HL-60/S4 (cell line): ENCODE data around the gene LRRC74A.

ENCODE experiments used
- in situ Hi-C: fragments of 300-500 bp; cut with MboI; formaldehyde crosslinking; loops from 2 replicates; pipeline ENCODE4 v1.14.3; 2022; ENCODE audit warnings: low sequenced_read_pairs

LRRC74A gene

DNA sequence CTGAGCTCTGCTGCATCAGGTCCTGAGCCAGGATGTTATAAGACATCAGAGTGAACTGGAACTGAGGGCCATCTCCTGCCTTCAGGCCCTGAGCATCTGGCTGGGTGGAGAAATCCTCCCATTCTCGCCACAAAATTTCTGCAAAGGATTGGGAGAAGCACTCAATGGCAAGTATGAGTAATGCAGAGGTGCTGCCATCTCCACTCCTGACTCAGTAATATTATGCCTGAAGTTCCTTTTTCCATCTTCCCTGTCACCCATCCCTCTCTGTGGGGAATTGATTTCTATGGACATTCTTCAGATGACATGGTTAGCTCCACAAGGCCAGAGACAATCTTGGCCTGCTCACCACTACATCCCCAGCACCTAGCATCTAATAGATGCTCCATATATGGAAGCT, 18.2 kb upstream of the LRRC74A start:
- in situ Hi-C loops: no loop called here

- in situ Hi-C loops: no loop called here
Observed at GRCh38 chr14:76808990-76809389, 17.2 kb upstream of the LRRC74A start.

DNA sequence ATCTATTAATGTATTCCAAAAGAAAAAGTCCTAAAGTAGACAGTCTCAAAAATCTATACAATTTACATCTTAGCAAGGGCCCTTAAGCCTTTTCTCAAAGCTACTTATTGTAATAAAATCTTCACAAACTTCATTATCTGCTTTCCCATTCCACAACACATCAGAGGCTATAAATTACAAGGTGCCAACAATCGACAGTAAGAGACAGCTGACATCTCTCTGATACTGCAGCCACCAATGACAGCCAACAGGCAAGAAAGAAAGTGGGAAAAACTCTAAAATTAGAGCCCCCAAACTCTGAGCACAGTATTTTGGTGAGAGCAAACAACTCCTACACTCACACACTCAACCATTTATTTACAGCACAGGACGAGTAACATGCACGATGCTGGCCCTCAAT, 15.7 kb upstream of the LRRC74A start:
- in situ Hi-C loops: no loop called here

DNA sequence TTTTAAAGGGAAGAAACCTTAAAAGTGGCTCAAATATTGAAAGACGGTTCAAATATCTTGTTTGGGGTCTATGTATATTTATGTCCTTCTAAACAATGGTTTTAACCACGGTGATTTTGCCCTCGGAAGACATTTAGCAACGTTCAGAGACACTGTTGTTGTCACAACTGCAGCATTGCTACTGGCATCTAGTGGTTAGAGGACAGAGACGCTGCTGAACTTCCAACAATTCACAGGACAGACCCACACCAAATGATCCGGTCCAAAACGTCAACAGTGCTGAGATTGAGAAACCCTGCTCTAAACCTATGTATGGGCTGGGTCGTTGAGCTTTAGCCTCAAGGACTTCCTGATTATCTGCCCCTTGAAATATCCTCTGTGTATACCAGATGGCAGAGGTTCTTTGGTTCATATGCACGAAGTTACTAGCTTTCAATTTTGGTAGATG, 15.2 kb upstream of the LRRC74A start:
- in situ Hi-C loops: no loop called here

DNA sequence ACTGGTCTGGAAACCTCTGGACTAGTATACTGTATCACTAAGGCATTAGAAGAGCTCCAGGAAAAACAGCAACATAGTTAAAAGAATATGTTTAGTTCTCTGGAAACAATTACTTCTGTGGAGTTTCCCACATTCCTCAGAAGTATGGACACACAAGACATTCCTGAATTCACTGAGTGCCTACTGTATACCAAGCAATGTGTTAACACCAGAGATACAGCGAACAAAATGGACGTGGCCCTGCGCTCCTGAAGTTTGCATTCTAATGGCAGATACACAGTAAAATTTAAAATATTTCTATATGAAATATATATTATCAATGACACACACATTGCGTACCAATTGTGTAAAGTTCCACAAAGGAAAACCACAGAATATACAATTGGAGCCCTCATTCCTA, 14.6 kb upstream of the LRRC74A start:
- in situ Hi-C loops: no loop called here

DNA sequence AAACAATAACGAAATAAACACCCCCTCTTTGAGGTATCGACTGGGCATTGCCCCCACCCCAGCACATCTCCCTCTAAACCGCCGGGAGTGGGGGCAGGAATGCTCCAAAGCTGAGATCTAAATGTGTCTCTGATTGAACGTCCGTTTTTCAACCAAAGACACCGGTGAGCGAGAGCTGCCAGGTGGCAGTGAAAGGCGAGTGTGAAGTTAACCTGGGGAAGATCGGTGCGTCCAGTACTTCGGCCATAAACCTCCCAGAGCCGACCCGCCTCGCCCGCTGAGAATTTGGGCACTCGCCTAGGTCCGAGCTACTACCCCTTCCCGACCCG, 14.2 kb upstream of the LRRC74A start:
- in situ Hi-C loops: no loop called here

- in situ Hi-C loops: no loop called here
Observed at GRCh38 chr14:76812422-76813383, 13.5 kb upstream of the LRRC74A start, which contains the start of gene ANGEL1. Gene ANGEL1 (minus strand): TSS chr14:76812882. CDS start chr14:76812827, 55 bp downstream.

- in situ Hi-C loops: no loop called here
Observed at GRCh38 chr14:76814726-76815645, 11.2 kb upstream of the LRRC74A start.

DNA sequence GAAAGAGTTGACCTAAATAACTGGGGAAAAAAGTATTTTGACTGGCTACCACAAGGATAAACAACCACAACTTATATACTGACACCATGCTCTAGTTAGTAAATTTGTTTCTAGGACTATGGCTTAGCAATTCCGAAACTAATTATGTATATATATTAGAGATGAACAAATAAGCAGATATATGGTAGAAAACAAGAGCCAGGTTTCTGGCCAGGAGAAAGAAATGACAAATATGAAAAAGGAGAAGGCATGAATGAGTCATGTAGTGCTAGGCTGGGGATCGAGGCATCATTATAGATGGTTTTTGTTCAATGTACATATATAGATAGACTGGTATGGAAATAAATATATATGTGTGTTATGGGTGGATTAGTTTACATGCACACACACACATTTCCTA, 5.5 kb upstream of the LRRC74A start:
- in situ Hi-C loops: no loop called here

GRCh38 chr14:76827696-76828296, 1.6 kb downstream of the LRRC74A start:
- in situ Hi-C loops: no loop called here

GRCh38 chr14:76828339-76829012, 2.3 kb downstream of the LRRC74A start:
- in situ Hi-C loops: no loop called here

GRCh38 chr14:76829013-76829365, 2.8 kb downstream of the LRRC74A start:
- in situ Hi-C loops: no loop called here

DNA sequence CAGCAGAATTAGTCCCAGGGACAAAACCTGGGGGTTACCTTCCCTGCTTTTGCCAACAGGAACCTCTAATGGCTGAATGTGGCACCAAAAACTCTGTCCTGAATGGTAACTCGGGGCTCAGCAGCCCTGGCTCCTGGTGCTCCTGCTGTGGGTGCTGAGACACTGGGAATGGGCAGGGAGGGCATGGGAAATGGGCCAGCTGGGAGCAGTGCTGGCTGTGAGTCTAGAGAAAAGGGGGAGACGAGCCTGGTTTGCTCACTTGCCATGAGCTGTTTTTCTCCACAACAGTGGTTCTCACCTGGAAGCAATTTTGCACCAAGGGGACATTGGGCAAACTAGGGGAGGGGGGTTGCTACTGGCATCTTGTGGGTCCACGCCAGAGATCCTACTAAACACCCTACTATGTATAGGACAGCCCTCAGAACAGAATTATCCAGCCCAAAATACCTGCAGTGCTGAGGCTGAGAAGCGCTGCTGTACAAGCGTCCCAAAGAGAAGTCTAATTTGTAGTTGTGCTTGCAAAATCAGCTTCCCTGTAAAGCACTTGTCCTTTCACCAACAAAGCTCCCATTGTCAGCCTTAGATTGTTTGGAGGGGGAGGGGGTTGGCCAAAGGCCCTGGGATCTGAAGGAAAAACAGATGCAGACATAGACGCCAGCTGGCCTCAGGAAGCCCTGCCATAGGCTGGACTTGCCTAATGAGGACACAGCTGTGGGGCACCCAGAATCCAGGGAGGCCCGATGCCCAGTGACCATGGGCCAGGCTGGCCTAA, 3.6 kb downstream of the LRRC74A start:
- in situ Hi-C loops: no loop called here

DNA sequence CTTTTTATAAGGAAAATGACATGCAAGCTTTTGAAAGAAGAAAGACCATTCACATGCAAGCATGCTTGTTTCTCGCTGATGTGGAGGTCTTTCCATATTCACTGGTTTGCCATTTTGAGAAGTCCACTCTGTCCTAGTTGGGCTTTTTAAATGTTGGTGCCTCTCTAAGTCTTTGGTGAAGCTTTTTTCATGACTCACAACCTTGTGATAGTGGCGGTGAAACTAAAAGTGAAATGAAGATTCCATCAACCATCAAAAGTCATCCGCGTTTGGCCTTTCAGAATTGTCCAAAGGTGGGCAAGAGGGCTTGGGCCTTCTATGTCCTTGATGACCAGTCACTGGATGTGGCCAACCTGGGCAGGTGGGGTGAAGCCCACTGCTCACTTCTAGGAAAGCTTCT, 4.3 kb downstream of the LRRC74A start:
- in situ Hi-C loops: no loop called here

GRCh38 chr14:76832503-76832988, 6.3 kb downstream of the LRRC74A start:
- in situ Hi-C loops: no loop called here

- in situ Hi-C loops: no loop called here
Observed at GRCh38 chr14:76833011-76833410, 6.8 kb downstream of the LRRC74A start.

DNA sequence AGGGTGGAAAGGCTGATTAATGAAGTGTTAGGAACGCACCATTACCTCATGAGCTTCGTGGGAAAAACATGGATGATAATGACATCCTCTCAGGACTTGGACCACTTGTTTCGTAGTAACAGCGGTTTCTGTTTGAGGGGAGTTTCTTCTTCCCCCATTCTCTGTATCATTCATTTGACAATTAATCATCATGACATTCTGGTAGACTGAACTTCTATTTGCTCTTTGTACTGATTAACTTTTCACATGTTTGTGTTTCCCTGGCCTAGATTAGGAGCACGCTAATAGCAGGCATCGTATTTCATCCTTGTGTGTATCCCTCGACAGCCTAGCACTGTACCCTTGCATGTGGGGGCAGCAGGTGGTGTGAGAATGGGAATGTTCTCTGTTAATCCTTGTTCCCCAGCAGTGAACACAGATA, 8.0 kb downstream of the LRRC74A start:
- in situ Hi-C loops: no loop called here

GRCh38 chr14:76836029-76836630, 9.9 kb downstream of the LRRC74A start:
- in situ Hi-C loops: no loop called here

DNA sequence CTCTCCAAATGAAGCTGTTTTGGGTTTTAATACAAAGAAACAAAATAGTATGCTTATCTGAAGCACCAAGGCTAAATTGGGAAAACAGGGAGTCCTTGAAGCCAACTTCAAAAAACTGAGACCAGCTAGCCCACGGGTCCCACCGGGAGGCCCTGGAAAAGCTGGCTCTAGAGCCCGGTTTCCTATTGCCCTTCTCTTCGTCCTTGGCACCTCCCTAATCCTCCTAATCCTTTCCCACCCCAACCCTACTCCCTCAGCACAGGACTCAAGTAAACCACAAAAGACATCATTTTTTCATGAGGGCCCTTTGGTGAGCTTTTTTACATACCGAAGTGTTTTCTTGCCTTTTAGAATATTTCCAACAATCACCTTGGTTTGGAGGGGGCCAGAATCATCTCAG, 11.3 kb downstream of the LRRC74A start:
- in situ Hi-C loops: no loop called here
